ENCODE data around the gene PCDH9.

Gene PCDH9

GRCh38 chr13:66971004-66971403 is 259.1 kb downstream of the PCDH9 start:
- DNase-seq (ENCODE audit: low read depth in 3 of 3) = no peak

- no peak for DNase-seq (ENCODE audit: low read depth in 3 of 3)
Measured at GRCh38 chr13:66969291-66969690, 260.8 kb downstream of the PCDH9 start.

DNA sequence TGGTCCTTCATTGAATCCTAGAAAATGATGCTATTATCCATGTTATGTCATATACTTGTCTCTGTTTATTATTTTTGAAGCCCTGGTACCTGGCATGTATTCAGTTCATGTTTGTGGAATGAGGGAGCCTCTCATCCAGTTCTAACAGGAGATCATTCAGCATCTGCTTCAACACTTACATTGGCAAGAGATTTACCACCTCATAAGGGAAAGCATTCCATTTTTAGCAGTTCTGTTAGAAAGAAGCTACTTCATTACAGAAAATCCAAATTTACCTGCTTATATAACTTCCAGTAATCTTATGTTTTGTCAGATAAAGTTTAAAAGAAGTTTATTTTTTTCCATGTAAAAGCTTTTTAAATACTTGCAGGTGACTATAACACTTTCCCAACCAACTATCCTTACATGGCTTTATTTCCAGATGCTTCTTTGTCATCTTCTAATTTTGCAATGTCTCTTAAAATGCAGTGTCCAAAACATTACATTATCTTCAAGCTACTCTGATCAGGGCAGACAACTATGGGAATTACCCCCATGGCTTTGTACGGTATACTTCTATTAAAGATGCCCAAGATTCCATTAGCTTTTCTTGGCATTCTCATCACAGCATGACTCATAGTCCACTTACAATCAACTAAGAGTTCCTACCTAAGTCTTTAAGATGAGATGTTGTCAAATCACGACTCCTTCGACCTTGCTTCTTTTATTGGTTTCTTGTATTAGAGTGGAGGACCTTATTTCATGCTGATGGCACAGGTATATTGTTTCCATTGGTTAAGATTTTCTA is 262.1 kb downstream of the PCDH9 start:
- no peak for DNase-seq (ENCODE audit: low read depth in 3 of 3)

- no peak for DNase-seq (ENCODE audit: low read depth in 3 of 3)
Measured at GRCh38 chr13:66965181-66965580, 265.0 kb downstream of the PCDH9 start.

DNA sequence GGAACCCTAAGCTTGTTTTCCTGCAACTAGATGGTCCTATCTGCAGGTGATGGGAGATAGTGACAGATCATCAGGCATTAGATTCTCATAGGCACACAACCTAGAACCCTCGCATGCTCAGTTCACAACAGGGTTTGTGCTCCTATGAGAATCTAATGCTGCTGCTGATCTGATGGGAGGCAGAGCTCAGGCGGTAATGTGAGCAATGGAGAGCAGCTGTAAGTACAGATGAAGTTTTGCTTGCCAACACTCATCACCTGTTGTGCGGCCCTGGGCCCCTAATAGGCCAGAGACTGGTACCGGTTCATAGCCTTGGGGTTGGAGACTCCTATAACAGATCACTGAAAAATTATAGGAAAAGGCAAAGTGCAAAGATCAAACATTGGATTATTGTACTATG is 267.2 kb downstream of the PCDH9 start:
- no peak for DNase-seq (ENCODE audit: low read depth in 3 of 3)

- no peak for DNase-seq (ENCODE audit: low read depth in 3 of 3)
Measured at GRCh38 chr13:66958611-66959010, 271.5 kb downstream of the PCDH9 start.

- DNase-seq (ENCODE audit: low read depth in 3 of 3) = no peak
Measured at GRCh38 chr13:66952507-66952906, 277.6 kb downstream of the PCDH9 start.

GRCh38 chr13:66951426-66951825 is 278.7 kb downstream of the PCDH9 start:
- no peak for DNase-seq (ENCODE audit: low read depth in 3 of 3)

GRCh38 chr13:66950666-66951065 is 279.5 kb downstream of the PCDH9 start:
- DNase-seq (ENCODE audit: low read depth in 3 of 3) = no peak

DNA sequence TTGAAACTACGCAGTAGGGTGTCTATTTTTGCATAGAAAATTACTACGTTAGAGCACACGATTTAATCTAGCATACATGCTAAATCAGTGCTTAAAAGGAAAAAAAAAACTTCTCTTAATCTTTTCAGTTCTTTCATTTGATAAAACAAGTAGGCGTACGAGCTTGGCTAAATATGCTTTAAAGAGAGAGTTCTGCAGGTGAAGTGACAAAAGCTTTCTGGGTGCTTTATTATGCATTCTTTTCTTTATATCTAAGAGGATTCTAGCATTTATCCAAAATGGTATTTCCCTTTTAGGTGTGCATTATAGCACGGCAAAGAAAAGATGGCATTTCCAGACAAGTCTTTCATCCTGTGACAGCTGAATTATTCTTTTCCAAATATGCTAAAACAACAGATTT is 281.2 kb downstream of the PCDH9 start:
- DNase-seq (ENCODE audit: low read depth in 3 of 3) = no peak

DNA sequence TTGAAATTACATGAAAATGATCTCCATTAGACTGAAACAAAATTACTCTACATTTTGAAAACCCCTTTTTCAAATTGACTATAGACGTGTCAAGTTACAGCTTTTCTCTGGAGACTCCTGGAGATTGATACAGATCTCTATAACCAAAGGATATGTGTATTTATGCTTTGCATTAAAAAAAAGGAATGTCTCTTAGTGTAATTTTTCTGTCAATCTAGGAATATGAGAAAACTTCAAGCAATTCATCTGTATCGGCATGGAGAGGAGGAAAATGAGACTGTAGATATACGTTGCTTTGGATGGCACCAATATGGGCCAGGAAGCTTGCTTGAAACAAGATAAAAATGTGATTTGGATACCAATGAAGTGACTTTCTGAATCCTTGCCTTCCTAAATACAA is 286.6 kb downstream of the PCDH9 start:
- DNase-seq (ENCODE audit: low read depth in 3 of 3) = no peak

GRCh38 chr13:66940113-66940512 is 290.0 kb downstream of the PCDH9 start:
- DNase-seq (ENCODE audit: low read depth in 3 of 3) = no peak

DNA sequence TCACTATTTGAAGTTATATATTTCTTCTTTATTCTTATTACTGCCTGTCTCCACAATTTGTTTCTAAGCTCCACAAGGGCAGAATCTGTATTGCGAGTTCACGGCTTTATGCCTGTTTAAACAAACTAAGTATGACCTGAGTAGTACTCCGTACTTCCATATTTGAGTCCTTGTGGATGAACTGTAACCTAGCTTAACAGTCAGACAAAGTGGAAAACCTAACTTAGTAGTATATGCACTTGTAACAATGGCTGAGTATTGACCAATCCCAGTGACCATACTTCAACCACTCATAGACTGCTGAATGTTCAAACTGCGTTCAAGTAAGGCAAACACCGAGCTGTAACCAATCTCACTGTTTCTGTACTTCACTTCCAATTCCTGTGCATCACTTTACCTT is 292.7 kb downstream of the PCDH9 start:
- no peak for DNase-seq (ENCODE audit: low read depth in 3 of 3)

GRCh38 chr13:66933994-66934393 is 296.1 kb downstream of the PCDH9 start:
- no peak for DNase-seq (ENCODE audit: low read depth in 3 of 3)

DNA sequence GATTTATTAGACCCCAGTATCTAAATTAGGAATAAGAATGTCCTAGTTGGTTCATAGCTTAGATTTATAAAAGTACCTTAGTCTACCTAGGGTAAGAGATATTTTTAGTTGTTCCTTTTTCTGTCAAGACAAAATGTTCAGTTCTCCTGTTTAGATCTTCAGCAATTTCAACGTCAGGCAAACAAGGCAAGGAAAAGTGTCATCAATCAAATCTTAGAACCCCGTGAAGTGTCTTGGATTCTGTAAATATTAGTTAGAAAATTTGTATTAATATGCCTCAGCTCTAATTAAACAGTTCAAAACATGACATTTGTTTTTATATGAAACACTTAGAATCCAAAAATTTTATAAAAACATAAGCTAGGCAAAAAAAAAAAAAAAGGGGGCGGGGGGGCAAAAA is 296.6 kb downstream of the PCDH9 start:
- DNase-seq (ENCODE audit: low read depth in 3 of 3) = no peak

DNA sequence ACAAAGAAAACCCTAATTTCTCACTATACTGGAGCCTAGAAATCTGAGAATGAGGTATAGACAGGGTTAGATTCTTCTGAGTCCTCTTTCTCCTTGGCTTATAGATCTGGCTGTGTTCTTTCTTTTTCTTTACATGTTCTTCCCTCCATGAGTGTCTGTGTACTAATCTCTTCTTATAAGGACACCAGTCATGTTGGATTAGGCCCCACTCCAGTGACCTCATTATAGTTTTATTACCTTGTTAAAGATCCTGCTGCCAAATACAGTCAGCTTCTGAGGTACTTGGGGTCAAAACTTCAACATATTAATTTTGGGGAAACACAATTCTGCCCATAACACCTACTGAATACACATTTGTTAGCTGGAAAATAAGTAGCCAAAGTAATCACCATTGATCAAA is 302.6 kb downstream of the PCDH9 start:
- DNase-seq (ENCODE audit: low read depth in 3 of 3) = no peak

GRCh38 chr13:66926851-66927524 is 303.1 kb downstream of the PCDH9 start:
- DNase-seq (ENCODE audit: low read depth in 3 of 3) = no peak

GRCh38 chr13:66926200-66926850 is 303.8 kb downstream of the PCDH9 start:
- DNase-seq (ENCODE audit: low read depth in 3 of 3) = no peak

GRCh38 chr13:66922444-66922843 is 307.7 kb downstream of the PCDH9 start:
- DNase-seq (ENCODE audit: low read depth in 3 of 3) = no peak

DNA sequence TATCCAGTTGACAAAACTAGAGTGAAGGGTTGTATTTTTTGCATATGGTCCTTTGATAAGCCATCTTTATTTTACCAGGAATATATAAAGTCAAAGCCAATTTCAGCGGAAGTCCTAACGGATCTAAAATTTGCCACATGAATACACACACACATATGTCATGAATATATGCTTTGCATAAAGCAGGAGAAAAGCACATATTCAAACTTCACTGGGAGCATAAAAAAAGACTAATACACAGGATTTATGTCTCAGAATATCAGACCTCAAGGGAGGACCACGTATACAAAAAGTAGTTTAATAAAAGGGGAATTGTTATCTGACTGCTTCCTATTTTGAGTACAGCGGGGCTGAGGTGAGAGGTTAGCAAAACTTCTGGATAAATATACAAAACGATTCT is 308.7 kb downstream of the PCDH9 start:
- DNase-seq (ENCODE audit: low read depth in 3 of 3) = no peak

DNA sequence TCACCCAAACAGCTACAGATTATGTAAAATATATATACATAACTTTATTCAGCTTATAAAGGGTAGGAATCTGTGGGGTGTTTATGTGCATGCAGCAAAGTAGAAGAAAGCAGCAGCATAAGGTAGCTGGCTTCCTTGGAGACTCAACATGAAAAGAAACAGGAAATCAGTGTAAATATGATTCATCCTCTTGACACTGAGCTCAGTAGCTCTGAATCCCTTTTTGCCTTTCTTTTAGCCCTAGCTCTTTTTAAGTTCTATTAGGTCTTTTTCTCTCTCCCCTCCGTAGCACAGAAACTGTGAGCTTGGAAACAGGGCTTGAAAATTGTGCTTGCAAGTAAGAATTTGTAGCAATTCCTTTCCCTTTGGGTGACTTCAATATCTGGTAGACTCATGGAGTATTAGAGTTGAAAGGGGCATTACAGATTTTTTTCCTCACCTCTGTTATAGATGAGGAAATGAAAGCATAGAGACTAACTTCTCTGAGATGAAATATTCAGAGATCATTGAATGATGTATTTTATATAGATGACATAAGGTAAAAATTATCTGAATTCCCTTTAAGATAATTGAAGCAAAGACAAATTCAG is 314.4 kb downstream of the PCDH9 start:
- DNase-seq (ENCODE audit: low read depth in 3 of 3) = no peak

DNA sequence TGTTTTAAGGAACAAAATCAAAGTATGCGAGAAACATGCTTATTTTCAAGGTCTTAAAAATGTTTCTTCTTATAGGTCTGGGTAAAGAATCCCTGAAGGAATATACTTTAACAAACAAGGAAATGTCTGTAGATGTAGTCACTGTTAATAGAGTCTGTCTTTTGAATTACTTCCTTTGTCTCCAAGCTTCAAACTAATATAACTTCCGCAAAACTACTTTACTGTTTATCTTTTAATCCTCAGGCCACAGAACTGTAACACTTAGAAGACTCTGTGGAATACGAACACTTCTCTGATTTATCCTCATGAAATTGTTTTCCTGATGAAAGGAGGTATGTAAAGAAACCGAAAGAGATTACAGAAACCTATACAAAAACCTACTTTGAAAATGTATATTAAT is 316.0 kb downstream of the PCDH9 start:
- no peak for DNase-seq (ENCODE audit: low read depth in 3 of 3)

Measured in stimulated activated CD4-positive, alpha-beta T cell treated with anti-CD3 and anti-CD28 coated beads, TNF-alpha, amount 100 ng/mL, for 48 hours (primary cell).